ENCODE data around the gene S100A11.

S100A11 gene

GRCh38 chr1:152003846-152004442, 32.9 kb downstream of the S100A11 start:
- DNase-seq (ENCODE audit: low read depth in 4 of 4, low spot score in 1 of 4): no peak

- DNase-seq (ENCODE audit: low read depth in 4 of 4, low spot score in 1 of 4): no peak
Observed at GRCh38 chr1:152002960-152003359, 33.8 kb downstream of the S100A11 start.

- DNase-seq (ENCODE audit: low read depth in 4 of 4, low spot score in 1 of 4): peak in 3 of 4 experiments; percentile 47 to 68 (median 55)
Observed at GRCh38 chr1:152001631-152002584, 34.9 kb downstream of the S100A11 start.

- DNase-seq (ENCODE audit: low read depth in 4 of 4, low spot score in 1 of 4): no peak
Observed at GRCh38 chr1:152000964-152001630, 35.7 kb downstream of the S100A11 start.

- DNase-seq (ENCODE audit: low read depth in 4 of 4, low spot score in 1 of 4): no peak
Observed at GRCh38 chr1:151998611-151999362, 38.0 kb downstream of the S100A11 start.

- no peak for DNase-seq (ENCODE audit: low read depth in 4 of 4, low spot score in 1 of 4)
Observed at GRCh38 chr1:151997284-151997570, 39.6 kb downstream of the S100A11 start.

GRCh38 chr1:151995774-151996173, 41.0 kb downstream of the S100A11 start:
- no peak for DNase-seq (ENCODE audit: low read depth in 4 of 4, low spot score in 1 of 4)

- no peak for DNase-seq (ENCODE audit: low read depth in 4 of 4, low spot score in 1 of 4)
Observed at GRCh38 chr1:151994956-151995355, 41.8 kb downstream of the S100A11 start.

GRCh38 chr1:151993734-151994496, 42.9 kb downstream of the S100A11 start, which contains the start of gene S100A10:
TSS of gene S100A10 (minus strand) at chr1:151993859. CDS start at chr1:151986230, 7,629 bp downstream.
- DNase-seq (ENCODE audit: low read depth in 4 of 4, low spot score in 1 of 4): peak in 3 of 4 experiments; percentile 38 to 60 (median 49)

- no peak for DNase-seq (ENCODE audit: low read depth in 4 of 4, low spot score in 1 of 4)
Observed at GRCh38 chr1:151993084-151993733, 43.6 kb downstream of the S100A11 start.

- DNase-seq (ENCODE audit: low read depth in 4 of 4, low spot score in 1 of 4): no peak
Observed at GRCh38 chr1:151992303-151993083, 44.3 kb downstream of the S100A11 start.

- no peak for DNase-seq (ENCODE audit: low read depth in 4 of 4, low spot score in 1 of 4)
Observed at GRCh38 chr1:151991663-151992302, 45.0 kb downstream of the S100A11 start.

- DNase-seq (ENCODE audit: low read depth in 4 of 4, low spot score in 1 of 4): no peak
Observed at GRCh38 chr1:151990856-151991198, 46.0 kb downstream of the S100A11 start.

GRCh38 chr1:151990058-151990855, 46.5 kb downstream of the S100A11 start:
- no peak for DNase-seq (ENCODE audit: low read depth in 4 of 4, low spot score in 1 of 4)

GRCh38 chr1:151989211-151989862, 47.5 kb downstream of the S100A11 start:
- DNase-seq (ENCODE audit: low read depth in 4 of 4, low spot score in 1 of 4): peak in 2 of 4 experiments; percentile 43 to 44

- DNase-seq (ENCODE audit: low read depth in 4 of 4, low spot score in 1 of 4): no peak
Observed at GRCh38 chr1:151988405-151988923, 48.3 kb downstream of the S100A11 start.
